GM23248 (cell line): ENCODE measurements around the gene ANO2. TPM values are rescaled to one million over a fixed set of nuclear protein-coding genes. Genes with fewer than 3 reads are reported as not detected.
A peak's percentile ranks its signal among the peaks of the same experiment; 100 is the strongest.

Experiments used
- DNase-seq: peaks from one replicate; pipeline ENCODE4 v3.0.0-alpha.2; 2015
- H2AFZ ChIP-seq: fragments of 200-600 bp; sonication (generic); 2 replicates; pipeline ENCODE4 v1.6.1; 2016; ENCODE audit warnings: antibody characterized with exemption
- H3F3A ChIP-seq: fragments of 200-600 bp; sonication (generic); 2 replicates; pipeline ENCODE4 v1.6.1; 2016; ENCODE audit warnings: mild to moderate bottlenecking, antibody characterized with exemption, mixed run types; ENCODE audit not compliant: insufficient read depth
- H3K27ac ChIP-seq: fragments of 200-600 bp; sonication (generic); 2 replicates; pipeline ENCODE4 v1.5.1; 2016; ENCODE audit warnings: mild to moderate bottlenecking
- H3K27me3 ChIP-seq: fragments of 200-600 bp; sonication (generic); replicated peaks from 2 replicates; pipeline ENCODE4 v1.6.1; 2016; ENCODE audit warnings: mild to moderate bottlenecking; ENCODE audit not compliant: insufficient read depth
- H3K36me3 ChIP-seq: fragments of 200-600 bp; sonication (generic); 2 replicates; pipeline ENCODE4 v1.6.1; 2016; ENCODE audit warnings: low read depth, mild to moderate bottlenecking
- H3K4me1 ChIP-seq: fragments of 200-600 bp; sonication (generic); 2 replicates; pipeline ENCODE4 v1.6.1; 2016; ENCODE audit warnings: mild to moderate bottlenecking; ENCODE audit not compliant: insufficient read depth
- H3K4me2 ChIP-seq: fragments of 200-600 bp; sonication (generic); one replicate; pipeline ENCODE4 v1.6.1; 2016; ENCODE audit warnings: mild to moderate bottlenecking; ENCODE audit not compliant: unreplicated experiment
- H3K4me3 ChIP-seq: fragments of 200-600 bp; sonication (generic); 2 replicates; pipeline ENCODE4 v1.5.1; 2016; ENCODE audit warnings: mild to moderate bottlenecking
- H3K79me2 ChIP-seq: fragments of 200-600 bp; sonication (generic); 2 replicates; pipeline ENCODE4 v1.6.1; 2016; ENCODE audit warnings: mild to moderate bottlenecking; ENCODE audit not compliant: insufficient read depth
- H3K9ac ChIP-seq: fragments of 200-600 bp; sonication (generic); 2 replicates; pipeline ENCODE4 v1.6.1; 2016; ENCODE audit warnings: mild to moderate bottlenecking
- H3K9me2 ChIP-seq: fragments of 200-600 bp; sonication (generic); 2 replicates; pipeline ENCODE4 v1.6.1; 2016; ENCODE audit warnings: mixed run types, mild to moderate bottlenecking, moderate library complexity; ENCODE audit not compliant: insufficient read depth
- H3K9me3 ChIP-seq: fragments of 200-600 bp; sonication (generic); one replicate; pipeline ENCODE4 v1.6.1; 2017; ENCODE audit warnings: low read depth
- H4K20me1 ChIP-seq: fragments of 200-600 bp; sonication (generic); 2 replicates; pipeline ENCODE4 v1.6.0; 2016; ENCODE audit not compliant: insufficient read depth
- EZH2 ChIP-seq: fragments of 200-600 bp; sonication (generic); IDR thresholded peaks from 2 replicates; pipeline ENCODE4 v1.6.1; 2018; ENCODE audit warnings: antibody characterized with exemption, mild to moderate bottlenecking; ENCODE audit not compliant: insufficient read depth, poor library complexity, severe bottlenecking
- EZH2phosphoT487 ChIP-seq: fragments of 200-600 bp; sonication (generic); IDR thresholded peaks from 2 replicates; pipeline ENCODE4 v1.6.1; 2018; ENCODE audit warnings: antibody characterized with exemption, moderate library complexity, mild to moderate bottlenecking, low read depth; ENCODE audit not compliant: insufficient read depth
- WGBS, 2 experiments: methylation state at CpG; one replicate each; pipeline ENCODE4 v1.1.6; 2015 to 2017; ENCODE audit warnings: low lambda C conversion rate in 2 of 2, low coverage in 1 of 2; ENCODE audit errors: missing lambda C conversion rate in 2 of 2; 5-methylcytosine and 5-hydroxymethylcytosine counted together
- in situ Hi-C: fragments of 300-500 bp; cut with MboI; formaldehyde crosslinking; loops from 2 replicates; pipeline ENCODE4 v1.15.0; 2020
- polyA plus RNA-seq: library from polyadenylated mRNA; unstranded; fragments of >200 nt; fragmentation: Nextera tagmentation; extraction: Ambion mirVana; gene quantifications from 2 replicates; pipeline ENCODE4 v1.2.1, GENCODE V29; 2016
- total RNA-seq: library from RNA; depleted of rRNA; stranded (reverse); fragments of >200 nt; shearing (Covaris generic); gene quantifications from 2 replicates; pipeline ENCODE4 v1.2.3, GENCODE V29; 2014

ANO2 gene
- total and polyA plus RNA-seq, 2 experiments from 2014 or later: not detected

DNA sequence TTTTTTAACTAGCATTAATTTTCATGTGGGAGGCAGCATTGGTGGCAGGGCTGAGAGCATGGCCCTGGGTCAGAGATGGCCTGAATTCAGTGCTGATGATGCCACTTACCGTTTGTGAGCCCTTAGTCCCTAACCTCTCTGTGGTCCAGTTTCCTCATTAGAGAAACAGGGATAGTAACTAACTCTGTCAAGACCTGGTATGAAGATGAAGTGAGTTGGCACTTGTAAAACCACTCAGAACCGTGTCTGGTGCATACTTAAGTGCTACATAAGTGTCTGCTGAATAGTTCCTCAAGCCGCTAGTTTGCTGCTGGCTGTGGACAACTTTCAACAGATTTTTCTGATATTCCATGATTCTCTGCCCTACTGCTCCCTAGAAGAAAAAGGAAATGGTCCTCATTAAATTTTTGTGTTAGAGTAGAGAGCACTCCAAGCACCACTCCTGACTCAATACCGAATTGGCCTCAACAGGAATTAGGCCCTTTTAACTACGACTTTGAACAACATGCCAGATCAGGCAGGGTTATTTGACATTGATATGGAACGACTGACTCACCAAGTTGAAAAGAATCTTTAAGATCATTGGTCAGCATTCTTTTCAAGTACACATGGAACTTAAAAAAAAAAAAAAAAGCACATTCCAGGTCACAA, 250.2 kb downstream of the ANO2 start:
- H3K36me3 ChIP-seq: no peaks in the 10 kb centered on the region
- DNase-seq: no peak
- no peak overlapping the region for H3K4me3 ChIP-seq
- H3K9ac ChIP-seq: no peak overlapping the region
- H3K9me2 ChIP-seq: no peaks in the 10 kb centered on the region
- no peaks in the 10 kb centered on the region for H3K79me2 ChIP-seq
- no peak overlapping the region for H3K27ac ChIP-seq
- H3K9me3 ChIP-seq: no peaks in the 10 kb centered on the region
- in situ Hi-C loops: no loop called here
- 21 to 30% methylated on average over 6 of the region's 6 CpGs for WGBS, 2 experiments
- no peak for TF ChIP-seq EZH2
- no peak for TF ChIP-seq EZH2phosphoT487
- no peak overlapping the region for H3K4me2 ChIP-seq
- H3K4me1 ChIP-seq: no peaks in the 10 kb centered on the region
- no peaks in the 10 kb centered on the region for H4K20me1 ChIP-seq
- no peaks in the 10 kb centered on the region for H3F3A ChIP-seq
- no peaks in the 10 kb centered on the region for H3K27me3 ChIP-seq
- H2AFZ ChIP-seq: no peak overlapping the region

GRCh38 chr12:5692850-5693249, 252.2 kb downstream of the ANO2 start:
- in situ Hi-C loops: no loop called here
- TF ChIP-seq EZH2: no peak
- no peak for TF ChIP-seq EZH2phosphoT487
- Histone ChIP-seq H3K9me3 (no peaks in the 10 kb centered on the region), H3K9ac (no peak overlapping the region), H3K27me3 (no peaks in the 10 kb centered on the region), H3K4me3 (no peak overlapping the region), H3K9me2 (no peaks in the 10 kb centered on the region), H3K4me1 (no peaks in the 10 kb centered on the region), H3F3A (no peaks in the 10 kb centered on the region), H2AFZ (no peak overlapping the region), H3K36me3 (no peaks in the 10 kb centered on the region), H3K79me2 (no peaks in the 10 kb centered on the region), H3K4me2 (no peak overlapping the region), H4K20me1 (no peaks in the 10 kb centered on the region), H3K27ac (no peak overlapping the region)
- no peak for DNase-seq
- WGBS, 2 experiments: 69 to 78% methylated on average over 7 of the region's 7 CpGs

DNA sequence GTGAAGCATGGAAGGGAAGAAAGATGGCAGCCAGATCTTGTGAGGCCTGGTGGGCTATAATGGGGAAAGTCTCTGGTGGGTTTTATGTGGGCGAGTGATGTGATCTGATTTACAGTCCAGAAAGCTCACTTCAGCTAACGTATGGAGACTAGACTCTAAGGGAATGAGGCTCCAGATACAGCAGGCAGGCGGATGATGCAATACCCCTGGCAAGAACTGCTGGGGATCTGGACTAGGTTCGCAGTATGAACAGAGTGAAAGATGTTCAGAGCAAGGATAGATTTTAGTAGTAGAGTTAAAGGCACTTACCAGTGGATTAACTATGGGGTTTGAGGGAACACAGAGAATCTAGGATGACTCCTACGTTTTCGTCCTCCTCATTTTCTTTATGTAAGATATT, 253.1 kb downstream of the ANO2 start:
- Histone ChIP-seq H3K79me2 (no peaks in the 10 kb centered on the region), H3K4me1 (no peaks in the 10 kb centered on the region), H4K20me1 (no peaks in the 10 kb centered on the region), H3K27ac (no peak overlapping the region), H3K4me3 (no peak overlapping the region), H3K9ac (no peak overlapping the region), H3K27me3 (no peaks in the 10 kb centered on the region), H3K36me3 (no peaks in the 10 kb centered on the region), H3K9me2 (no peaks in the 10 kb centered on the region), H3K9me3 (no peaks in the 10 kb centered on the region), H3F3A (no peaks in the 10 kb centered on the region), H2AFZ (no peak overlapping the region), H3K4me2 (no peak overlapping the region)
- 20 to 22% methylated on average over 6 of the region's 6 CpGs for WGBS, 2 experiments
- TF ChIP-seq EZH2phosphoT487 (no peak), EZH2 (no peak)
- peak; percentile 16 for DNase-seq
- in situ Hi-C loops: no loop called here

GRCh38 chr12:5690240-5690639, 254.8 kb downstream of the ANO2 start:
- H3K4me2 ChIP-seq: no peak overlapping the region
- H2AFZ ChIP-seq: no peak overlapping the region
- H3F3A ChIP-seq: no peaks in the 10 kb centered on the region
- no peaks in the 10 kb centered on the region for H3K9me2 ChIP-seq
- no peaks in the 10 kb centered on the region for H3K4me1 ChIP-seq
- H3K9me3 ChIP-seq: no peaks in the 10 kb centered on the region
- no peak overlapping the region for H3K27ac ChIP-seq
- TF ChIP-seq EZH2phosphoT487 (no peak), EZH2 (no peak)
- H3K27me3 ChIP-seq: no peaks in the 10 kb centered on the region
- H3K36me3 ChIP-seq: no peaks in the 10 kb centered on the region
- no peak overlapping the region for H3K9ac ChIP-seq
- no peak for DNase-seq
- H3K4me3 ChIP-seq: no peak overlapping the region
- H4K20me1 ChIP-seq: no peaks in the 10 kb centered on the region
- WGBS, 2 experiments: 40 to 50% methylated on average over 1 of the region's 1 CpG
- in situ Hi-C loops: no loop called here
- H3K79me2 ChIP-seq: no peaks in the 10 kb centered on the region
